Left lobe of liver (tissue), 2 donors: ENCODE data around the gene SEC24A. TPM values are rescaled to one million over a fixed set of nuclear protein-coding genes. Genes with fewer than 3 reads are reported as not detected.
"Not testable (repeated sequence)": the region's sequence is repeated elsewhere in the genome, so short reads cannot be mapped to it uniquely, and the experiment has no call there.

ENCODE experiments used
- ATAC-seq: fragments of 200-7000 bp; cut with Tn5 transposase; one replicate; pipeline ENCODE4 v1.9.1; 2020; ENCODE audit warnings: mild to moderate bottlenecking, moderate library complexity
- DNase-seq: peaks from one replicate; pipeline ENCODE4 v3.0.0-alpha.2; 2020; ENCODE audit warnings: low spot score
- total RNA-seq: library from RNA; stranded (reverse); gene quantifications from one replicate; pipeline ENCODE4 v1.2.1, GENCODE V29; 2021
- donor health status: DM: no; HTN: no; CAD: no; lungs with moderate emphysema.
- donor health status: DM: no; HTN: yes; CAD: no.

SEC24A gene
- total RNA-seq, 1 donor from 2014 or later = 31.4 TPM

GRCh38 chr5:134738963-134739661, 90.5 kb downstream of the SEC24A start:
- peak; percentile 57 for ATAC-seq
- no peak for DNase-seq

- ATAC-seq (no peak), DNase-seq (no peak)
Measured at GRCh38 chr5:134741052-134741451, 92.5 kb downstream of the SEC24A start.

GRCh38 chr5:134742134-134742533, 93.5 kb downstream of the SEC24A start:
- DNase-seq = no peak
- ATAC-seq = no peak

- ATAC-seq = no peak
- DNase-seq = no peak
Measured at GRCh38 chr5:134749415-134749814, 100.8 kb downstream of the SEC24A start.

- ATAC-seq (no peak), DNase-seq (no peak)
Measured at GRCh38 chr5:134758176-134758503, 109.6 kb downstream of the SEC24A start.

GRCh38 chr5:134758504-134759341, 110.1 kb downstream of the SEC24A start, which contains the start of gene DDX46:
Gene DDX46, plus strand, starts transcription at chr5:134758779. Its CDS starts 160 bp downstream, at chr5:134758939.
- ATAC-seq = peak; percentile 100
- DNase-seq = peak; percentile 91

- not testable (repeated sequence) for ATAC-seq, DNase-seq
Measured at GRCh38 chr5:134767528-134768291, 119.1 kb downstream of the SEC24A start.

GRCh38 chr5:134769206-134769605, 120.6 kb downstream of the SEC24A start:
- DNase-seq (no peak), ATAC-seq (peak; percentile 37)

GRCh38 chr5:134772461-134773125, 124.0 kb downstream of the SEC24A start:
- no peak for ATAC-seq
- DNase-seq = no peak

- no peak for DNase-seq
- no peak for ATAC-seq
Measured at GRCh38 chr5:134777366-134777765, 128.8 kb downstream of the SEC24A start.

Other genes with a start within 250 kb of the SEC24A start
- 9.9 TPM for gene CDKN2AIPNL, start 236.9 kb upstream of the SEC24A start, total RNA-seq
- gene JADE2, start 123.1 kb upstream of the SEC24A start, total RNA-seq = 14.2 TPM
- 168 TPM for gene SAR1B, start 16.0 kb upstream of the SEC24A start, total RNA-seq
- 10.5 TPM for gene CAMLG, start 89.8 kb downstream of the SEC24A start, total RNA-seq
- 19.0 TPM for gene DDX46, start 110.0 kb downstream of the SEC24A start, total RNA-seq
- gene C5orf24, start 197.2 kb downstream of the SEC24A start, total RNA-seq = 25.9 TPM
- 30.2 TPM for gene TXNDC15, start 225.6 kb downstream of the SEC24A start, total RNA-seq